Thoracic aorta (tissue), 2 donors: ENCODE data around the gene GORASP2. TPM values are rescaled to one million over a fixed set of nuclear protein-coding genes. Genes with fewer than 3 reads are reported as not detected.

Experiments used
- ATAC-seq: fragments of 150-250 bp; one replicate; pipeline ENCODE4 v1.8.0; 2017; ENCODE audit warnings: low read depth; ENCODE audit not compliant: insufficient number of reproducible peaks, low FRiP score
- DNase-seq: peaks from one replicate; pipeline ENCODE4 v3.0.0-alpha.2; 2020; ENCODE audit warnings: low spot score
- H3K27ac ChIP-seq, 2 donors: fragments of 200-600 bp; sonication (generic); 1 replicate in 1 of 2; 2 replicates in 1 of 2; pipeline ENCODE4 v1.5.1; 2016; ENCODE audit warnings: mild to moderate bottlenecking in 2 of 2, moderate library complexity in 2 of 2
- H3K27me3 ChIP-seq: fragments of 200-600 bp; sonication (generic); replicated peaks from 2 replicates; pipeline ENCODE4 v1.6.0; 2016; ENCODE audit warnings: mild to moderate bottlenecking; ENCODE audit not compliant: insufficient read depth
- H3K36me3 ChIP-seq: fragments of 200-600 bp; sonication (generic); one replicate; pipeline ENCODE4 v1.5.1; 2016
- H3K4me1 ChIP-seq, 2 donors: fragments of 200-600 bp; sonication (generic); 1 replicate in 1 of 2; 2 replicates in 1 of 2; pipeline versions ENCODE4 v1.5.1 to v1.6.0; 2016; ENCODE audit warnings: low read depth in 2 of 2, mild to moderate bottlenecking in 1 of 2; ENCODE audit not compliant: control insufficient read depth in 1 of 2
- H3K4me3 ChIP-seq: fragments of 200-600 bp; sonication (generic); 2 replicates; pipeline ENCODE4 v1.5.1; 2016; ENCODE audit warnings: mild to moderate bottlenecking
- H3K9me3 ChIP-seq: fragments of 200-600 bp; sonication (generic); 2 replicates; pipeline ENCODE4 v1.5.1; 2016
- total RNA-seq, 2 donors: library from RNA; depleted of rRNA; stranded (reverse); fragments of >200 nt; gene quantifications; one replicate each; pipeline versions ENCODE4 v1.1.0 to v1.2.3, GENCODE V29; 2016
- TF ChIP-seq, protein P1 (sequence below): fragments of 200-600 bp; sonication (generic); IDR thresholded peaks from one replicate; pipeline ENCODE4 v1.5.1; 2019; ENCODE audit warnings: antibody characterized with exemption

Gene GORASP2
- total RNA-seq, 2 donors from 2014 or later, result 46.3 to 50.9 TPM

DNA sequence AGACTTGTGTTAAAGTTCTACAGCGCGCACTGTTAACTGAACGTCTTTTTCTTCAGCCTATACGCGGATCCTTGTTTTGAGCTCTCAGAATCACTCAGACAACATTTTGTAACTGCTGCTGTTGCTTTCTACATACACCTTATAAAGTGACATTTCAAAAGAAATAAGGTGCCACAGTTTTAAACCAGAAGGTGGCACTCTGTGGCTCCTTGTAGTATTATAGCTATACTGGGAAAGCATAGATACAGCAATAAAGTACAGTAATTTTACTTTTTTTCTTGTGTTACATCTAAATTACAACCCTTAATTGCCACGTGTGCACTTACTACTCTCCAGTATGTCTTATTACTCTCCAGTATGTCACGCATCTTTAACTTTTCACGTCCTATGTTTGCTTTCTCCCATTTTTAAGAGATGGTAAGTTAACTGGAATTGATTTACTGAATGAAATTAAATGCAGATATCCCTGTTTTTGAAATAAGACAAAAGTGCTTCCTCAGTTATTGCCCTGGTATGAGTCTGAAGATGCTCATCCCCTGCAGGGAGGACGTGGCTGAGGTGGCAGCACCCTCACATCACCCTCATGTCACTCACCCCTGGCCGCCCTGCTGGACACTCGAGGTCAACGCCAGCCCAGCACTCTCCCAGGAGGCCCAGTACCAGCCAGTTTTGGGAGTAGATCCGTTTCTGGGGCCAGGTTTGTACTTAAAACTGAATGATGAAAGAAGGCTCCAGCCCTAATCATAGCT, 37.8 kb downstream of the GORASP2 start:
- TF ChIP-seq, protein P1, sequence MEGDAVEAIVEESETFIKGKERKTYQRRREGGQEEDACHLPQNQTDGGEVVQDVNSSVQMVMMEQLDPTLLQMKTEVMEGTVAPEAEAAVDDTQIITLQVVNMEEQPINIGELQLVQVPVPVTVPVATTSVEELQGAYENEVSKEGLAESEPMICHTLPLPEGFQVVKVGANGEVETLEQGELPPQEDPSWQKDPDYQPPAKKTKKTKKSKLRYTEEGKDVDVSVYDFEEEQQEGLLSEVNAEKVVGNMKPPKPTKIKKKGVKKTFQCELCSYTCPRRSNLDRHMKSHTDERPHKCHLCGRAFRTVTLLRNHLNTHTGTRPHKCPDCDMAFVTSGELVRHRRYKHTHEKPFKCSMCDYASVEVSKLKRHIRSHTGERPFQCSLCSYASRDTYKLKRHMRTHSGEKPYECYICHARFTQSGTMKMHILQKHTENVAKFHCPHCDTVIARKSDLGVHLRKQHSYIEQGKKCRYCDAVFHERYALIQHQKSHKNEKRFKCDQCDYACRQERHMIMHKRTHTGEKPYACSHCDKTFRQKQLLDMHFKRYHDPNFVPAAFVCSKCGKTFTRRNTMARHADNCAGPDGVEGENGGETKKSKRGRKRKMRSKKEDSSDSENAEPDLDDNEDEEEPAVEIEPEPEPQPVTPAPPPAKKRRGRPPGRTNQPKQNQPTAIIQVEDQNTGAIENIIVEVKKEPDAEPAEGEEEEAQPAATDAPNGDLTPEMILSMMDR, result no peak
- Histone ChIP-seq H3K27ac (no peak overlapping the region), H3K9me3 (no peaks in the 10 kb centered on the region), H3K36me3 (peaks cover 44% of the 10 kb centered on the region), H3K4me3 (no peak overlapping the region), H3K27me3 (no peaks in the 10 kb centered on the region), H3K4me1 (peaks cover 0 to 7% of the 10 kb centered on the region in 2 donors)
- ATAC-seq (no peak), DNase-seq (no peak)

DNA sequence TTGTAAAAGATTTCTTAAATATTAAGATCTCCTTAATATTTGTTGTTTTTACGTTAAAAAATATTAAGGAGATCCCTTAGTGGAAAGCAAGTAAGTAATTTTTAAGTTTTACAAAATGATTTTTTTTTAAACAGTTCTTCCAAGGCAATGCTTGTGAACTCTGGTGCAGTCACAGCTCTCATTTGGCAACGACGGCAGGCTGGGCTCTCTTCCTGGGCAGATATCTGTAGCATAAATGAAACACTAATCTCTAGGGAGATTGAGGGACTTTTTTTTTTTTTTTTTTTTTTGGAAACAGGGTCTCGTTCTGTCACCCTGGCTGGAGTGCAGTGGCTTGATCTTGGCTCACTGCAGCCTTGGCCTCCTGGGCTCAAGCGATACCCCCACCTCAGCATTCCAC, 38.5 kb downstream of the GORASP2 start:
- Histone ChIP-seq H3K4me1 (peaks cover 0 to 7% of the 10 kb centered on the region in 2 donors), H3K36me3 (peaks cover 38% of the 10 kb centered on the region), H3K27ac (no peak overlapping the region), H3K27me3 (no peaks in the 10 kb centered on the region), H3K4me3 (no peak overlapping the region), H3K9me3 (no peaks in the 10 kb centered on the region)
- ATAC-seq (no peak), DNase-seq (no peak)
- TF ChIP-seq, protein P1, result no peak

DNA sequence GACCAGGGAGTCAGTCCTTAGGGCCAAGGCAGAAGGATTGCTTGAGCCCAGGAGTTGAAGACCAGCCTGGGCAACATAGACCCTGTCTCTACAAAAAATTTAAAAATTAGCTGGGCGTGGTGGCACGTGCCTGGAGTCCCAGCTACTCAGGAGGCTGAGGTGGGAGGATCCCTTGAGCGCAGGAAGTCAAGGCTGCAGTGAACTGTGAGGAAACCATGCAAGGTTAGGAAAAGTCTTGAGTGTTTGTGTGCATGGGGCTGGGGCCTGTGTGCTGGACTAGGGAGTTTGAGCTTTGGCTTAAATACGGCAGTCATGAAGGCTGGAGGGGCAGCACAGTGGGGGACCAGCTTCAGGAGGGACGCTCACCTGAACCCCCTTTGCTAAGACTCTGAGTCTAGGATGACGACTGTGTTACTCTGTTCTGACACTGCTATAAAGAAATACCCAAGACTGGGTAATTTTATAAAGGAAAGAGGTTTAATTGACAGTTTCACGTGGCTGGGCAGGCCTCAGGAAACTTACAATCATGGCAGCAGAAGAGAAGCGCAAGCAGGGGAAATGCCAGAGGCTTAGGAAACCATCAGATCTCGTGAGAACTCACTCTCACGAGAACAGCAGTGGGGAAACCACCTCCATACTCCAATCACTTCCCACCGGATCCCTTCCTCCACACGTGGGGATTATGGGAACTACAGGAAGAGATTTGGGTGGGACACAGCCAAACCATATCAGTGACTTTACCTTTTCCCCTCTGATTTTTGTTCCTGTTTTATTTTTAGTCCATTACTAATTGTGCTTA, 39.4 kb downstream of the GORASP2 start:
- ATAC-seq (no peak), DNase-seq (no peak)
- H3K4me3 ChIP-seq, result no peak overlapping the region
- H3K36me3 ChIP-seq, result peaks cover 33% of the 10 kb centered on the region
- H3K27ac ChIP-seq, result no peak overlapping the region
- H3K9me3 ChIP-seq, result no peaks in the 10 kb centered on the region
- H3K4me1 ChIP-seq, result peaks cover 0 to 13% of the 10 kb centered on the region in 2 donors
- TF ChIP-seq, protein P1, result no peak
- H3K27me3 ChIP-seq, result no peaks in the 10 kb centered on the region

DNA sequence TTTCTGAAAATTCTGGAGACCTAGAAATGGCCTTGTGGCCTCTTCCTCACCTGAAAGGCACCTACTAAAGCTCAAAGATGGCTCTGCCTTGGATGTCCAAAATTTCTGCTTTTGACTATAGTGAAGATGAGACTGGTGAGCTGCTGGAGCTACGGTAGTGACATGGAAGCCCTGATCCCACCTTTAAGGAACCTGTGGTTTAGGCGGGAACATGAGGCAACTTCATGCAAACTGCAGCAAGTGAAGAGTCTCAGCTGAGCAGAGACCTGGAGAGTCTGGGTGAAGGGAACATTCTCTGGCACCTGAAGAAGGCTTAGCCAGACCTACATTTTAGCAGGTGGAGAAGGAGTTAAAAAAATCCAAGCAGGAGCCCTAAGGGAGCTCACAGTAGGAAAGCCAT, 40.0 kb downstream of the GORASP2 start:
- H3K9me3 ChIP-seq, result no peaks in the 10 kb centered on the region
- no peak overlapping the region for H3K27ac ChIP-seq
- H3K4me1 ChIP-seq, result peaks cover 0 to 13% of the 10 kb centered on the region in 2 donors
- TF ChIP-seq, protein P1, result no peak
- DNase-seq (no peak), ATAC-seq (no peak)
- H3K4me3 ChIP-seq, result no peak overlapping the region
- peaks cover 26% of the 10 kb centered on the region for H3K36me3 ChIP-seq
- H3K27me3 ChIP-seq, result no peaks in the 10 kb centered on the region

DNA sequence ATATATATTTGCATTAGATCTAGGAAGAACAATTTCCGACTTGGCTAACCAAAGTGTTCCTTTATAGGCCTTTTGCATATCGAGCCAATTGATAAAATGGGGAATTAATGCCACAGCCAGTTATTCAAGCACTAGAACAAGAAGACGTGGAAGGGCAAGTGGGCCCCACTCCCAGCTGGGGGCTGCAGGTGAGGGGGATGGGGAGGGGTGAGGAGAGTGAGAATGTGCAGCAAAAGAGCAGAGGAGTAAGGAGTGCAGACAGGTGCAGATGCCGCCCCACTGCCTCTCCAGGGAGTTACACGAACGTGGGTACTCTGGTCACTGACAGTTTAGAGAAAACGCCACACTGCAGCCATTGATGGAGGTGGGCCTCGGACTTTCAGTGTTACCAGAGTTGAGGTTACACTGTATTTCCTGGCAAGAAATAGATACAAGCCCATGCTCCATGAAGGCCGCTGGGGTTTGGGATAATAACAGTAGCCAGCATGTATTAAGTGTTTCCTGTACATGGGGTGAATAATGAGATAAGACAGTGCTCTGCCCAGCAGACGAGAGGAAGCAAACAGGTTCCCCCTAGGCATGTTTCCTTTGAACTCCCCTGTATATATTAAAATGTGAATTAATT, 40.9 kb downstream of the GORASP2 start:
- DNase-seq (no peak), ATAC-seq (no peak)
- TF ChIP-seq, protein P1, result no peak
- Histone ChIP-seq H3K36me3 (peaks cover 18% of the 10 kb centered on the region), H3K4me1 (peaks cover 0 to 13% of the 10 kb centered on the region in 2 donors), H3K27me3 (no peaks in the 10 kb centered on the region), H3K4me3 (no peak overlapping the region), H3K9me3 (no peaks in the 10 kb centered on the region), H3K27ac (no peak overlapping the region)
